ENCODE measurements around the gene SPOCK2. TPM values are rescaled to one million over a fixed set of nuclear protein-coding genes. Genes with fewer than 3 reads are reported as not detected.

SPOCK2 gene
- total and polyA plus RNA-seq, 4 donors, result 24.1 to 103 (median 60.1) TPM

- peak overlapping the region; percentile 47 to 83 for H3K27ac ChIP-seq (ENCODE audit: low read depth in 1 of 2, low read length in 1 of 2)
- peaks cover 0 to 31% (median 0%) of the 10 kb centered on the region in 5 donors for H3K4me1 ChIP-seq (ENCODE audit: control insufficient read depth in 5 of 5, insufficient read depth in 5 of 5, low read length in 5 of 5)
- H3K9ac ChIP-seq (ENCODE audit: insufficient read depth in 1 of 2, low read length in 2 of 2), result no peak overlapping the region
- ATAC-seq (ENCODE audit: insufficient read depth, low FRiP score) (peak; percentile 28), DNase-seq (no peak)
- H3K4me3 ChIP-seq, result peak overlapping the region; percentile 33
- H3K9me3 ChIP-seq (ENCODE audit: control insufficient read depth in 4 of 4, insufficient read depth in 3 of 4, low read length in 3 of 4), result no peaks in the 10 kb centered on the region
- H3K36me3 ChIP-seq (ENCODE audit: control insufficient read depth in 4 of 4, insufficient read depth in 4 of 4, low read length in 4 of 4), result no peaks in the 10 kb centered on the region
- no peak for TF ChIP-seq CTCF (IDR thresholded peaks at IDR 0.05; ENCODE audit: control extremely low read depth, extremely low read depth)
- peaks cover 0 to 34% (median 13%) of the 10 kb centered on the region in 3 donors for H3K27me3 ChIP-seq (ENCODE audit: control insufficient read depth in 3 of 3, insufficient read depth in 3 of 3, low read length in 2 of 3)
- WGBS, 2 donors, result 2% methylated on average over 36 to 50 of the region's 50 CpGs
Measured at GRCh38 chr10:72087392-72087968, 871 bp downstream of the SPOCK2 start.

- Histone ChIP-seq H3K4me3 (peak overlapping the region; percentile 33), H3K9me3 (ENCODE audit: control insufficient read depth in 4 of 4, insufficient read depth in 3 of 4, low read length in 3 of 4) (no peaks in the 10 kb centered on the region), H3K27ac (ENCODE audit: low read depth in 1 of 2, low read length in 1 of 2) (peak overlapping the region; percentile 47 to 83), H3K36me3 (ENCODE audit: control insufficient read depth in 4 of 4, insufficient read depth in 4 of 4, low read length in 4 of 4) (no peaks in the 10 kb centered on the region), H3K27me3 (ENCODE audit: control insufficient read depth in 3 of 3, insufficient read depth in 3 of 3, low read length in 2 of 3) (peaks cover 0 to 34% (median 13%) of the 10 kb centered on the region in 3 donors), H3K4me1 (ENCODE audit: control insufficient read depth in 5 of 5, insufficient read depth in 5 of 5, low read length in 5 of 5) (peaks cover 0 to 31% (median 0%) of the 10 kb centered on the region in 5 donors), H3K9ac (ENCODE audit: insufficient read depth in 1 of 2, low read length in 2 of 2) (no peak overlapping the region)
- peak; percentile 7 for ATAC-seq (ENCODE audit: insufficient read depth, low FRiP score)
- WGBS, 2 donors, result 37 to 38% methylated on average over 54 to 61 of the region's 61 CpGs
- TF ChIP-seq CTCF (IDR thresholded peaks at IDR 0.05; ENCODE audit: control extremely low read depth, extremely low read depth), result no peak
- DNase-seq, result peak in 1 of 3 donors; percentile 17
Measured at GRCh38 chr10:72086466-72087391, 1.6 kb downstream of the SPOCK2 start.

GRCh38 chr10:72085864-72086465 is 2.4 kb downstream of the SPOCK2 start:
- H3K9me3 ChIP-seq (ENCODE audit: control insufficient read depth in 4 of 4, insufficient read depth in 3 of 4, low read length in 3 of 4), result no peaks in the 10 kb centered on the region
- H3K27me3 ChIP-seq (ENCODE audit: control insufficient read depth in 3 of 3, insufficient read depth in 3 of 3, low read length in 2 of 3), result peaks cover 0 to 34% (median 13%) of the 10 kb centered on the region in 3 donors
- no peak for TF ChIP-seq CTCF (IDR thresholded peaks at IDR 0.05; ENCODE audit: control extremely low read depth, extremely low read depth)
- H3K9ac ChIP-seq (ENCODE audit: insufficient read depth in 1 of 2, low read length in 2 of 2), result no peak overlapping the region
- peak overlapping the region in 1 of 2 donors; percentile 66 for H3K27ac ChIP-seq (ENCODE audit: low read depth in 1 of 2, low read length in 1 of 2)
- WGBS, 2 donors, result 43 to 44% methylated on average over 1 of the region's 1 CpG
- DNase-seq (peak in 1 of 3 donors; percentile 13), ATAC-seq (ENCODE audit: insufficient read depth, low FRiP score) (no peak)
- H3K36me3 ChIP-seq (ENCODE audit: control insufficient read depth in 4 of 4, insufficient read depth in 4 of 4, low read length in 4 of 4), result no peaks in the 10 kb centered on the region
- peaks cover 0 to 31% (median 0%) of the 10 kb centered on the region in 5 donors for H3K4me1 ChIP-seq (ENCODE audit: control insufficient read depth in 5 of 5, insufficient read depth in 5 of 5, low read length in 5 of 5)
- H3K4me3 ChIP-seq, result no peak overlapping the region
